HepG2 (cell line): ENCODE results near the gene MCM6. TPM values are rescaled to one million over a fixed set of nuclear protein-coding genes. Genes with fewer than 3 reads are reported as not detected.
"Not testable (repeated sequence)": the region's sequence is repeated elsewhere in the genome, so short reads cannot be mapped to it uniquely, and the experiment has no call there.

ENCODE experiments used
- ATAC-seq: fragments of 200-7000 bp; cut with Tn5 transposase; 3 replicates; pipeline ENCODE4 v1.9.1; 2020; ENCODE audit warnings: mild to moderate bottlenecking, moderate library complexity
- BruUV-seq: library from RNA; stranded (reverse); fragments of 400-500 nt; replicated peaks from 2 replicates; lab custom pipeline; 2021; lab: Mats Ljungman, UMichigan
- CTCF ChIA-PET: fragments of 300-600 bp; formaldehyde crosslinking; extraction: SDS; loops from one replicate; lab custom pipeline; 2021; ENCODE audit warnings: low total read pairs, inconsistent platforms, low intra/inter-chr PET ratio; lab: Yijun Ruan, JAX
- POLR2A ChIA-PET: fragments of 350-600 bp; sonication (Branson Sonifier 250); formaldehyde crosslinking; loops from one replicate; lab custom pipeline; 2020; ENCODE audit warnings: antibody characterized with exemption, inconsistent platforms; lab: Yijun Ruan, JAX
- DNase-seq: peaks from one replicate; pipeline ENCODE4 v3.0.0-alpha.2; 2015; ENCODE audit warnings: low spot score
- FAIRE-seq: peaks from 3 replicates; lab custom pipeline; 2011; peaks lifted over from hg19 to GRCh38; lab: Jason Lieb, UNC
- H2AFZ ChIP-seq: one replicate; pipeline ENCODE4 v1.6.1; 2011; ENCODE audit warnings: low read length, inconsistent platforms
- H3K27ac ChIP-seq: fragments of 300-600 bp; 3 replicates; pipeline ENCODE4 v1.8.0; 2011; ENCODE audit warnings: mixed run types, mild to moderate bottlenecking, mixed read lengths, low read length, inconsistent platforms; ENCODE audit not compliant: insufficient read depth; ENCODE audit errors: extremely low read length
- H3K27me3 ChIP-seq, 2 experiments: fragments of 200-600 bp in 1 of 2; 2 replicates in 1 of 2; 3 replicates in 1 of 2; pipeline versions ENCODE4 v1.6.0 to v1.8.0; 2011; ENCODE audit warnings: low read length in 2 of 2, mild to moderate bottlenecking in 2 of 2, moderate library complexity in 2 of 2, inconsistent platforms in 1 of 2; ENCODE audit not compliant: insufficient read depth in 2 of 2, control insufficient read depth in 1 of 2
- H3K36me3 ChIP-seq, 2 experiments: fragments of 200-600 bp in 1 of 2; replicated peaks in 1 of 2; 2 replicates in 1 of 2; 3 replicates in 1 of 2; pipeline versions ENCODE4 v1.5.1 to v1.8.0; 2011; ENCODE audit warnings: low read length in 2 of 2, inconsistent platforms in 1 of 2; ENCODE audit not compliant: insufficient read depth in 2 of 2, control insufficient read depth in 1 of 2
- H3K4me1 ChIP-seq: 2 replicates; pipeline ENCODE4 v1.5.1; 2012; ENCODE audit warnings: low read length, inconsistent platforms; ENCODE audit not compliant: insufficient read depth
- H3K4me2 ChIP-seq: 2 replicates; pipeline ENCODE4 v1.6.0; 2011; ENCODE audit warnings: low read depth, low read length, inconsistent platforms
- H3K4me3 ChIP-seq, 3 experiments: fragments of 200-600 bp in 1 of 3; sonication (generic), shearing (Covaris generic) in 1 of 3; replicated peaks in 1 of 3; 2 replicates each; pipeline ENCODE4 v1.5.1; 2011 to 2016; ENCODE audit warnings: low read length in 3 of 3, inconsistent platforms in 2 of 3, low read depth in 2 of 3, mild to moderate bottlenecking in 2 of 3, control low read depth in 1 of 3, mixed read lengths in 1 of 3; ENCODE audit not compliant: insufficient read depth in 1 of 3
- H3K79me2 ChIP-seq: one replicate; pipeline ENCODE4 v1.6.1; 2011; ENCODE audit warnings: low read length, inconsistent platforms; ENCODE audit not compliant: insufficient read depth
- H3K9ac ChIP-seq: 2 replicates; pipeline ENCODE4 v1.6.0; 2011; ENCODE audit warnings: mild to moderate bottlenecking, low read depth, low read length, inconsistent platforms; ENCODE audit not compliant: insufficient read depth
- H3K9me3 ChIP-seq: 2 replicates; pipeline ENCODE4 v1.5.1; 2012; ENCODE audit warnings: mild to moderate bottlenecking, low read length
- H4K20me1 ChIP-seq: 2 replicates; pipeline ENCODE4 v1.6.0; 2011; ENCODE audit warnings: inconsistent platforms, mild to moderate bottlenecking, low read length, moderate library complexity; ENCODE audit not compliant: insufficient read depth
- FOXA1 ChIP-seq, 2 experiments: fragments of 450-650 bp in 1 of 2; sonication (generic) in 1 of 2; formaldehyde crosslinking in 1 of 2; IDR thresholded peaks; 2 replicates each; pipeline versions ENCODE4 v1.4.0 to v1.6.1; 2016 to 2020; ENCODE audit warnings: missing genetic modification reagents in 1 of 2
- FOXP1 ChIP-seq, 2 experiments: fragments of 450-650 bp in 1 of 2; IDR thresholded peaks; 2 replicates each; pipeline ENCODE4 v1.6.1; 2017 to 2018; ENCODE audit warnings: antibody characterized with exemption in 1 of 2
- MAFF ChIP-seq: IDR thresholded peaks from 2 replicates; pipeline ENCODE4 v1.6.1; 2011; ENCODE audit warnings: low read depth, low read length, improper control_type of control experiment
- MAFK ChIP-seq, 2 experiments: IDR thresholded peaks in 1 of 2; conservative IDR thresholded peaks in 1 of 2; 2 replicates each; pipeline ENCODE4 v1.6.1; 2011; ENCODE audit warnings: improper control_type of control experiment in 2 of 2, low read length in 2 of 2
- SOX5 ChIP-seq: IDR thresholded peaks from 2 replicates; pipeline ENCODE4 v1.6.1; 2016; ENCODE audit warnings: borderline replicate concordance
- ZNF235 ChIP-seq: sonication (generic); formaldehyde crosslinking; IDR thresholded peaks from 2 replicates; pipeline ENCODE4 v1.8.1; 2023; ENCODE audit warnings: mild to moderate bottlenecking, missing genetic modification reagents, borderline replicate concordance
- WGBS: methylation state at CpG from one replicate; pipeline ENCODE4 v1.1.6; 2017; ENCODE audit warnings: low lambda C conversion rate; 5-methylcytosine and 5-hydroxymethylcytosine counted together
- in situ Hi-C: cut with HindIII; loops from 2 replicates; pipeline ENCODE4 v1.10.0; 2017; ENCODE audit warnings: low pct_unique_long_range_greater_than_20kb; ENCODE audit not compliant: extremely low pct_ligation_motif_present
- intact Hi-C: fragments of 100-400 bp; cut with micrococcal nuclease; formaldehyde crosslinking; loops from one replicate; pipeline ENCODE4 v1.10.0; 2022; ENCODE audit not compliant: unreplicated experiment
- polyA plus RNA-seq, 8 experiments: library from polyadenylated mRNA; depleted of rRNA in 3 of 8; stranded (reverse) in 7 of 8; unstranded in 1 of 8; fragments of >200 nt; fragmentation: Illumina TruSeq in 4 of 8; extraction: Trizol in 4 of 8; gene quantifications; 2 replicates each; pipeline versions ENCODE4 v1.2.1 to v1.2.3, GENCODE V29; 2011 to 2016; ENCODE audit warnings: low read depth in 4 of 8, missing spikeins in 1 of 8, mixed read lengths in 1 of 8; ENCODE audit not compliant: insufficient read depth in 1 of 8
- total RNA-seq, 5 experiments: library from RNA; depleted of rRNA; stranded (reverse); fragments of >200 nt; fragmentation: Illumina TruSeq; extraction: Trizol; gene quantifications; 2 replicates each; pipeline ENCODE4 v1.2.3, GENCODE V29; 2016; ENCODE audit warnings: low read depth in 1 of 5
- TF ChIP-seq, protein P1 (sequence below): IDR thresholded peaks from 2 replicates; pipeline ENCODE4 v1.6.1; 2012; ENCODE audit warnings: inconsistent platforms
- TF ChIP-seq, protein P2 (sequence below): sonication (generic); formaldehyde crosslinking; IDR thresholded peaks from 2 replicates; pipeline ENCODE4 v1.5.0; 2020; ENCODE audit warnings: missing genetic modification reagents

The MCM6 gene
- total and polyA plus RNA-seq, 2 of the 13 experiments (the other 11 are each of a cell fraction or from before 2014, with no cell fraction given): 9.7 to 18.7 TPM

DNA sequence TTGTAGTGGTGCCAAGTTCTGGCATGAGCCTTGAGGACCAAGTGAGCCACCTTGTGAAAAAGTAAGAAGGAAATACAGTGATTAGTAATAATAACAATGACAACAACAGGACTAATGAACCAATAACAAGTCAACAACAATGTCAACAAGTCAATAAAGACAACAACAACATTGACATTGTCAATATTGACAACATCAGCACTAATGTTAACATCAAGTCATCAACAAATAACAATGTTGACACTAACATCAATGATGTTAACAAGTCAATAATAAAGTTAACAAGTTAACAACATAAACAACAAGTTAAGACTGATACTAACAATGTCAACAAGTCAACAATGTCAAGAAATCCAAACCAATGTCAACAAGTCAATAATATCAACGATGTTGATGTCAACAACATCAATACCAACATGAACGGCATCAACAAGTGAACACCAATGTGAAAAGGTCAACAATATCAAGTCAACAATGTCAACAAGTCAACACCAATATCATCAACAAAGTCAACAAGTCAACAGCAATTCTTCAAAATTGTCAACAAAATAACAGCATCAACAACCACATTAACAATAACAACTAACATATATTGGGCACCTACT lies 63.2 kb downstream of the MCM6 start:
- no peak overlapping the region for H3K4me3 ChIP-seq
- no peak overlapping the region for H3K27ac ChIP-seq
- TF ChIP-seq FOXA1 (IDR thresholded peaks at IDR 0.05) (peak; percentile 83), FOXA1 (CRISPR knock-in tag; IDR thresholded peaks at IDR 0.05) (no peak), FOXP1 (IDR thresholded peaks at IDR 0.05) (peak; percentile 92; the same call in 1 of the 2 replicates), FOXP1 (CRISPR knock-in tag; IDR thresholded peaks at IDR 0.05) (no peak), SOX5 (CRISPR knock-in tag) (no peak), MAFF (peak; percentile 66), ZNF235 (CRISPR knock-in tag) (no peak), MAFK (conservative IDR thresholded peaks at IDR 0.05 in 1 of 2, IDR thresholded peaks at IDR 0.05 in 1 of 2; ENCODE audit: low read length in 2 of 2) (peak; percentile 30 to 61; a peak in 3 of 4 replicates)
- TF ChIP-seq, protein P1, sequence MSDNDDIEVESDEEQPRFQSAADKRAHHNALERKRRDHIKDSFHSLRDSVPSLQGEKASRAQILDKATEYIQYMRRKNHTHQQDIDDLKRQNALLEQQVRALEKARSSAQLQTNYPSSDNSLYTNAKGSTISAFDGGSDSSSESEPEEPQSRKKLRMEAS: no peak
- TF ChIP-seq, protein P2, sequence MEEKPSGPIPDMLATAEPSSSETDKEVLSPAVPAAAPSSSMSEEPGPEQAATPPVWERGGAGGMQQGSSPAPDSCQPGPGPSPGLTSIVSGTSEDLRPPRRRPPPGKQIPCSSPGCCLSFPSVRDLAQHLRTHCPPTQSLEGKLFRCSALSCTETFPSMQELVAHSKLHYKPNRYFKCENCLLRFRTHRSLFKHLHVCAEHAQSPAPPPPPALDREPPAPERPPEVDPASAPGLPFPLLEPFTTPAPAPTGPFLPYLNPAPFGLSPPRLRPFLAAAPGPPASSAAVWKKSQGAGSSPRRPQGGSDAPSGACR: no peak
- FAIRE-seq (peak; percentile 39), ATAC-seq (no peak), DNase-seq (no peak)
- no peaks in the 10 kb centered on the region for H4K20me1 ChIP-seq
- BruUV-seq: no TSS peak
- no peak overlapping the region for H3K9ac ChIP-seq
- H3K27me3 ChIP-seq: peaks cover 0 to 7% of the 10 kb centered on the region in 2 experiments; a peak in 2 of 5 replicates
- ChIA-PET CTCF (no interaction called here), POLR2A (no interaction called here)
- H3K4me1 ChIP-seq: no peaks in the 10 kb centered on the region
- no peak overlapping the region for H3K4me2 ChIP-seq
- WGBS: 2% methylated on average over 2 of the region's 2 CpGs
- intact Hi-C loops: no loop called here
- no peaks in the 10 kb centered on the region for H3K36me3 ChIP-seq
- no peak overlapping the region for H2AFZ ChIP-seq
- no peaks in the 10 kb centered on the region for H3K79me2 ChIP-seq
- in situ Hi-C loops: loop anchor here (10.0 kb wide), 1 partner anchor 572 kb away; no protein-coding TSS in a partner anchor
- no peaks in the 10 kb centered on the region for H3K9me3 ChIP-seq

DNA sequence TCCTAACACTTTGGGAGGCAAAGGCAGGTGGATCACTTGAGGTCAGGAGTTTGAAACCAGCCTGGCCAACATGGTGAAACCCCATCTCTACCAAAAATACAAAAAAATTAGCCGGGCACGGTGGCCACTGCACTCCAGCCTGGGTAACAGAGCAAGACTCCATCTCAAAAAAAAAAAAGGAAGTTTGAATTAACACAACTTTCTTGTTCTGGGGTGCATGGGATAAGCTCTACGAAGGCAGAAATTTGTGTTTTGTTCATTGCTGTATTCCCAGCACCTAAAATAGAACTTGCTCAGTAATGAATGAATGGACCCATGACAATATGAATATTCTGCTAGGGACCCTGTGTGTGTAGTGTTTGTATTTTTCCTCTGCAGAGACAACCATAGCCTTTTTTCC lies 68.4 kb downstream of the MCM6 start:
- H3K27ac ChIP-seq, intact Hi-C loops, H2AFZ ChIP-seq, BruUV-seq, FAIRE-seq, H3K4me3 ChIP-seq, H3K79me2 ChIP-seq, H3K36me3 ChIP-seq, H3K27me3 ChIP-seq, CTCF ChIA-PET, H3K9ac ChIP-seq, POLR2A ChIA-PET, DNase-seq, H3K4me2 ChIP-seq, in situ Hi-C loops, H3K9me3 ChIP-seq, ATAC-seq, H4K20me1 ChIP-seq, H3K4me1 ChIP-seq: not testable (repeated sequence)
- WGBS: 21% methylated on average over 3 of the region's 3 CpGs
